HepG2 (cell line): Measurements from ENCODE around the gene SPAG9. TPM values are rescaled to one million over a fixed set of nuclear protein-coding genes. Genes with fewer than 3 reads are reported as not detected.

ENCODE experiments used
- ATRX ChIP-seq: sonication (generic); formaldehyde crosslinking; IDR thresholded peaks from 2 replicates; pipeline ENCODE4 v1.4.0; 2020; ENCODE audit warnings: missing genetic modification reagents, borderline replicate concordance
- CC2D1A ChIP-seq: sonication (generic); formaldehyde crosslinking; IDR thresholded peaks from 2 replicates; pipeline ENCODE4 v1.8.1; 2023; ENCODE audit warnings: mild to moderate bottlenecking, missing genetic modification reagents
- ELF1 ChIP-seq: sonication (generic); formaldehyde crosslinking; IDR thresholded peaks from 2 replicates; pipeline ENCODE4 v1.4.0; 2020; ENCODE audit warnings: missing genetic modification reagents
- FOXM1 ChIP-seq: sonication (generic); formaldehyde crosslinking; IDR thresholded peaks from 2 replicates; pipeline ENCODE4 v1.5.0; 2020; ENCODE audit warnings: missing genetic modification reagents
- GZF1 ChIP-seq: sonication (generic); formaldehyde crosslinking; IDR thresholded peaks from 2 replicates; pipeline ENCODE4 v1.5.1; 2020; ENCODE audit warnings: mild to moderate bottlenecking, missing genetic modification reagents
- HMG20A ChIP-seq: IDR thresholded peaks from 2 replicates; pipeline ENCODE4 v1.6.1; 2016; ENCODE audit warnings: borderline replicate concordance
- KLF12 ChIP-seq: sonication (generic); formaldehyde crosslinking; IDR thresholded peaks from 2 replicates; pipeline ENCODE4 v1.4.0; 2020; ENCODE audit warnings: missing genetic modification reagents, borderline replicate concordance
- MYNN ChIP-seq: sonication (generic); formaldehyde crosslinking; IDR thresholded peaks from 2 replicates; pipeline ENCODE4 v1.4.0; 2020; ENCODE audit warnings: mild to moderate bottlenecking, low read depth, missing genetic modification reagents
- NCOR1 ChIP-seq: fragments of 200-600 bp; sonication (generic); IDR thresholded peaks from 2 replicates; pipeline ENCODE4 v1.7.0; 2017; ENCODE audit warnings: antibody characterized with exemption, low read length, borderline replicate concordance
- RXRA ChIP-seq: sonication (generic); formaldehyde crosslinking; IDR thresholded peaks from 2 replicates; pipeline ENCODE4 v1.5.1; 2020; ENCODE audit warnings: missing genetic modification reagents
- SMAD3 ChIP-seq: sonication (generic); formaldehyde crosslinking; IDR thresholded peaks from 2 replicates; pipeline ENCODE4 v1.4.0; 2020; ENCODE audit warnings: missing genetic modification reagents
- SOX13 ChIP-seq, 3 experiments: fragments of 450-650 bp in 1 of 3; sonication (generic) in 1 of 3; formaldehyde crosslinking in 1 of 3; IDR thresholded peaks in 2 of 3; conservative IDR thresholded peaks in 1 of 3; 2 replicates each; pipeline versions ENCODE4 v1.5.0 to v1.6.1; 2016 to 2020; ENCODE audit warnings: antibody characterized with exemption in 1 of 3, mild to moderate bottlenecking in 1 of 3, missing compliant biosample characterization in 1 of 3, missing genetic modification reagents in 1 of 3, moderate library complexity in 1 of 3
- SRSF1 ChIP-seq: fragments of 200-400 bp; formaldehyde crosslinking; optimal IDR thresholded peaks from 2 replicates; pipeline ENCODE3; 2017; ENCODE audit warnings: mild to moderate bottlenecking, low read depth, low read length, moderate library complexity
- TEAD2 ChIP-seq: sonication (generic); formaldehyde crosslinking; IDR thresholded peaks from 2 replicates; pipeline ENCODE4 v1.9.0; 2021; ENCODE audit warnings: missing genetic modification reagents
- ZKSCAN1 ChIP-seq: fragments of 150-350 bp; IDR thresholded peaks from 2 replicates; pipeline ENCODE4 v1.6.1; 2014; ENCODE audit warnings: low read length
- ZNF224 ChIP-seq: sonication (generic); formaldehyde crosslinking; IDR thresholded peaks from 2 replicates; pipeline ENCODE4 v1.5.0; 2020; ENCODE audit warnings: mild to moderate bottlenecking, missing genetic modification reagents
- ZNF256 ChIP-seq: sonication (generic); formaldehyde crosslinking; conservative IDR thresholded peaks from 2 replicates; pipeline ENCODE4 v1.4.0; 2020; ENCODE audit warnings: missing genetic modification reagents
- ZNF264 ChIP-seq: sonication (generic); formaldehyde crosslinking; IDR thresholded peaks from 2 replicates; pipeline ENCODE4 v1.4.0; 2020; ENCODE audit warnings: missing genetic modification reagents
- ZNF274 ChIP-seq: sonication (generic); formaldehyde crosslinking; IDR thresholded peaks from 2 replicates; pipeline ENCODE4 v1.5.1; 2020; ENCODE audit warnings: mild to moderate bottlenecking, missing genetic modification reagents
- ZNF468 ChIP-seq: sonication (generic); formaldehyde crosslinking; IDR thresholded peaks from 2 replicates; pipeline ENCODE4 v1.8.0; 2022; ENCODE audit warnings: mild to moderate bottlenecking, moderate library complexity, missing genetic modification reagents
- ZNF780A ChIP-seq: sonication (generic); formaldehyde crosslinking; IDR thresholded peaks from 2 replicates; pipeline ENCODE4 v1.8.0; 2022; ENCODE audit warnings: mild to moderate bottlenecking, missing genetic modification reagents, moderate library complexity
- ZNF83 ChIP-seq: sonication (generic); formaldehyde crosslinking; IDR thresholded peaks from 2 replicates; pipeline ENCODE4 v1.4.0; 2020; ENCODE audit warnings: missing genetic modification reagents, mild to moderate bottlenecking, borderline replicate concordance
- polyA plus RNA-seq, 8 experiments: library from polyadenylated mRNA; depleted of rRNA in 3 of 8; stranded (reverse) in 7 of 8; unstranded in 1 of 8; fragments of >200 nt; fragmentation: Illumina TruSeq in 4 of 8; extraction: Trizol in 4 of 8; gene quantifications; 2 replicates each; pipeline versions ENCODE4 v1.2.1 to v1.2.3, GENCODE V29; 2011 to 2016; ENCODE audit warnings: low read depth in 4 of 8, missing spikeins in 1 of 8, mixed read lengths in 1 of 8; ENCODE audit not compliant: insufficient read depth in 1 of 8
- total RNA-seq, 5 experiments: library from RNA; depleted of rRNA; stranded (reverse); fragments of >200 nt; fragmentation: Illumina TruSeq; extraction: Trizol; gene quantifications; 2 replicates each; pipeline ENCODE4 v1.2.3, GENCODE V29; 2016; ENCODE audit warnings: low read depth in 1 of 5
- TF ChIP-seq, protein P1 (sequence below): sonication (generic); formaldehyde crosslinking; IDR thresholded peaks from 2 replicates; pipeline ENCODE4 v1.4.0; 2020; ENCODE audit warnings: mild to moderate bottlenecking, missing genetic modification reagents
- TF ChIP-seq, protein P2 (sequence below): sonication (generic); formaldehyde crosslinking; IDR thresholded peaks from 2 replicates; pipeline ENCODE4 v1.8.1; 2023; ENCODE audit warnings: missing genetic modification reagents, mild to moderate bottlenecking, borderline replicate concordance
- TF ChIP-seq, protein P3 (sequence below): sonication (generic); formaldehyde crosslinking; IDR thresholded peaks from 2 replicates; pipeline ENCODE4 v1.4.0; 2020; ENCODE audit warnings: missing genetic modification reagents
- TF ChIP-seq, protein P4 (sequence below): sonication (generic); formaldehyde crosslinking; conservative IDR thresholded peaks from 2 replicates; pipeline ENCODE4 v1.4.0; 2020; ENCODE audit warnings: missing genetic modification reagents
- TF ChIP-seq, protein P5 (sequence below): IDR thresholded peaks from 2 replicates; pipeline ENCODE4 v1.6.1; 2016; ENCODE audit warnings: missing genetic modification reagents, missing compliant biosample characterization

The SPAG9 gene
- total and polyA plus RNA-seq, 2 of the 13 experiments (the other 11 are each of a cell fraction or from before 2014, with no cell fraction given) = 43.2 to 78.6 TPM

DNA sequence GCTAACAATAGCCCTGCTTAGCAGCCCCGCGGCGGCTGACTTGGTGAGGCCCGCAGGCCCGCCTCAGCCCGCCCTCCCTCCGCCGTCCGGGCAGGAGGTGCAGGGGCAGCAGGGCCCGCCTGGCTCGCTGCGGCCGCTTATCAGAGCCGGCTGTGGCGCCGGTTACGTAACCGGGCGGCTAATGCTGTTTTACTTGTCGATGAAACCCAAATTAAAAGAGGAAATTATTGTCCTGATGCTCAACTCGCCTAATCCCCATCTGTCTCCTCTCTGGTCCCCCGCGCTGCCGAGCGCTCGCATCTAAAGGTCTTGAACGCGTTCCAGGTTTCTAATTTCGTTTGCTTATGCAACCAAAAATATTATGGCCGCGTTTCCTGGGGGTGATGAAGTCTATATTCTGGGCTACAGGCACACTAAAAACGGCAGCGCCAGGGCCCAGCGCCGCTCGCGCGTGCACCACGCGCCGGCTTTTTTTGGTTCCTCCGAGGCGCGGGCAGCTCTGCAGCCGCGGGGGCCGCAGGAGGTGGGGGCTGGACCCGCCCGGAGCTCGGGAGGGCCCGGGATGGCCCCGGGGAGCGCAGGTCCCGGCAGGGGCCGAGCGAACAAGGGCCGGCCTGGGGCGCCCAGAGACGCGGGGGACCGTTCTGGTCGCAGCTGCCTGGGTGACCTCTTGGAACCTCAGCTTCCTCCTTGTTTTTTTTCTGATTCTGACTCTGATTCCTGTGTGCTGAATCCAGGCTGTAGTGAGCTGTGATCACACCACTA lies 189.3 kb downstream of the SPAG9 start (continued):
- TF ChIP-seq, protein P1, sequence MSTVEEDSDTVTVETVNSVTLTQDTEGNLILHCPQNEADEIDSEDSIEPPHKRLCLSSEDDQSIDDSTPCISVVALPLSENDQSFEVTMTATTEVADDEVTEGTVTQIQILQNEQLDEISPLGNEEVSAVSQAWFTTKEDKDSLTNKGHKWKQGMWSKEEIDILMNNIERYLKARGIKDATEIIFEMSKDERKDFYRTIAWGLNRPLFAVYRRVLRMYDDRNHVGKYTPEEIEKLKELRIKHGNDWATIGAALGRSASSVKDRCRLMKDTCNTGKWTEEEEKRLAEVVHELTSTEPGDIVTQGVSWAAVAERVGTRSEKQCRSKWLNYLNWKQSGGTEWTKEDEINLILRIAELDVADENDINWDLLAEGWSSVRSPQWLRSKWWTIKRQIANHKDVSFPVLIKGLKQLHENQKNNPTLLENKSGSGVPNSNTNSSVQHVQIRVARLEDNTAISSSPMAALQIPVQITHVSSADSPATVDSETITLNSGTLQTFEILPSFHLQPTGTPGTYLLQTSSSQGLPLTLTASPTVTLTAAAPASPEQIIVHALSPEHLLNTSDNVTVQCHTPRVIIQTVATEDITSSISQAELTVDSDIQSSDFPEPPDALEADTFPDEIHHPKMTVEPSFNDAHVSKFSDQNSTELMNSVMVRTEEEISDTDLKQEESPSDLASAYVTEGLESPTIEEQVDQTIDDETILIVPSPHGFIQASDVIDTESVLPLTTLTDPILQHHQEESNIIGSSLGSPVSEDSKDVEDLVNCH (CRISPR knock-in tag) = no peak
- TF ChIP-seq TEAD2 (CRISPR knock-in tag) (no peak), SMAD3 (CRISPR knock-in tag) (no peak; the same call in 1 of the 2 replicates), ZNF224 (CRISPR knock-in tag) (peak; percentile 81; the same call in 1 of the 2 replicates), SRSF1 (peak; percentile 83), KLF12 (peak; percentile 78), FOXM1 (CRISPR knock-in tag) (no peak), MYNN (0 out of 2 replicates have a peak, but pooled peaks have one; percentile 61), ZNF83 (no peak), RXRA (CRISPR knock-in tag) (peak; percentile 73), HMG20A (peak; percentile 12; the same call in 1 of the 2 replicates), ZNF780A (CRISPR knock-in tag) (no peak), ZKSCAN1 (no peak), ZNF274 (CRISPR knock-in tag) (0 out of 2 replicates have a peak, but pooled peaks have one; percentile 16), ELF1 (no peak), ZNF468 (CRISPR knock-in tag) (no peak), NCOR1 (peak; percentile 53; the same call in 1 of the 2 replicates), CC2D1A (CRISPR knock-in tag) (no peak), ZNF264 (CRISPR knock-in tag) (peak; percentile 68; the same call in 1 of the 2 replicates), ATRX (CRISPR knock-in tag) (no peak), SOX13 (IDR thresholded peaks at IDR 0.05) (no peak), SOX13 (CRISPR knock-in tag; conservative IDR thresholded peaks at IDR 0.05 in 1 of 2, IDR thresholded peaks at IDR 0.05 in 1 of 2) (peak in 1 of 2 experiments; percentile 71; a peak in 2 of 4 replicates), ZNF256 (CRISPR knock-in tag) (peak; percentile 30; the same call in 1 of the 2 replicates), GZF1 (CRISPR knock-in tag) (no peak)
- TF ChIP-seq, protein P2, sequence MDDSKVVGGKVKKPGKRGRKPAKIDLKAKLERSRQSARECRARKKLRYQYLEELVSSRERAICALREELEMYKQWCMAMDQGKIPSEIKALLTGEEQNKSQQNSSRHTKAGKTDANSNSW (CRISPR knock-in tag) = 0 out of 2 replicates have a peak, but pooled peaks have one; percentile 56
- TF ChIP-seq, protein P3, sequence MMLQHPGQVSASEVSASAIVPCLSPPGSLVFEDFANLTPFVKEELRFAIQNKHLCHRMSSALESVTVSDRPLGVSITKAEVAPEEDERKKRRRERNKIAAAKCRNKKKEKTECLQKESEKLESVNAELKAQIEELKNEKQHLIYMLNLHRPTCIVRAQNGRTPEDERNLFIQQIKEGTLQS (CRISPR knock-in tag) = no peak
- TF ChIP-seq, protein P4, sequence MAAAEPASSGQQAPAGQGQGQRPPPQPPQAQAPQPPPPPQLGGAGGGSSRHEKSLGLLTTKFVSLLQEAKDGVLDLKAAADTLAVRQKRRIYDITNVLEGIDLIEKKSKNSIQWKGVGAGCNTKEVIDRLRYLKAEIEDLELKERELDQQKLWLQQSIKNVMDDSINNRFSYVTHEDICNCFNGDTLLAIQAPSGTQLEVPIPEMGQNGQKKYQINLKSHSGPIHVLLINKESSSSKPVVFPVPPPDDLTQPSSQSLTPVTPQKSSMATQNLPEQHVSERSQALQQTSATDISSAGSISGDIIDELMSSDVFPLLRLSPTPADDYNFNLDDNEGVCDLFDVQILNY (CRISPR knock-in tag) = no peak; the same call in 1 of the 2 replicates
- TF ChIP-seq, protein P5, sequence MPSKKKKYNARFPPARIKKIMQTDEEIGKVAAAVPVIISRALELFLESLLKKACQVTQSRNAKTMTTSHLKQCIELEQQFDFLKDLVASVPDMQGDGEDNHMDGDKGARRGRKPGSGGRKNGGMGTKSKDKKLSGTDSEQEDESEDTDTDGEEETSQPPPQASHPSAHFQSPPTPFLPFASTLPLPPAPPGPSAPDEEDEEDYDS (CRISPR knock-in tag) = peak; percentile 55; the same call in 1 of the 2 replicates
